Measurements from ENCODE around the gene FOXB1.

The FOXB1 gene

DNA sequence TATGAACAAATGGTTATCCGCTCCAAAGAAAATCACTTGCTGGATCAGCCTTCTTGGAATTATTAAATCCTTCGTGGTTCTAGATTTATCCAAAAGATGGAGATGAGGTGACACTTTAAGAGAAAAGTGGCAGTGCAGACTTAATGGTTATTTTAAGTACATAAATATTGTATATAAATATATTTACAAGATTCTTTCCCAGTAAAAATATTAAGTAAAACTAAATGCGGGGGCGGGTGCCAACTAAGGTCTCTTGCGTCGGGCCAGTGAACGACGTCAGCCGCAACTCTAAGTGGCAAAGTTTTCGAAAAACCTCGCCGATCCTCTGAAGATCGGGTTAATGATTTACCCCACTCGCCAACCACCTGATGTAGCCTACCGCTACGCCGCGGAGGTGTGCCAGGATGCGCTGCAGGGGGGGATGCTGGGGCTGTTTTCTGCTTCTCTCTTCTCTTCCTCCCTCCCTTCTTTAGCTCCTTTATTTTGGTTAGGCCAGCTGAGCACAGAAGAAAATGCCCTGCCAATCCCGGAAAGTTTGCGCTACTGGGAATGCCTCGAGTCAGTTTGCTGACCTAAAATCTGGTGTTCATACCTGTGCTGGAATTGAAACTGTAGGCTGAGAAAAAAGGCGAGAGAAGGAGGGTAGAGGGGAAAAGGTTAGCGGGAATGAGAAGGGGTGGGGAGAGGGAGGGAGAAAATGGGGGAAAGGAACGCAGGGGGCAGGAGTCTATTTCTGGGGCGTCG, 7.6 kb upstream of the FOXB1 start:
- TF ChIP-seq, protein P1, sequence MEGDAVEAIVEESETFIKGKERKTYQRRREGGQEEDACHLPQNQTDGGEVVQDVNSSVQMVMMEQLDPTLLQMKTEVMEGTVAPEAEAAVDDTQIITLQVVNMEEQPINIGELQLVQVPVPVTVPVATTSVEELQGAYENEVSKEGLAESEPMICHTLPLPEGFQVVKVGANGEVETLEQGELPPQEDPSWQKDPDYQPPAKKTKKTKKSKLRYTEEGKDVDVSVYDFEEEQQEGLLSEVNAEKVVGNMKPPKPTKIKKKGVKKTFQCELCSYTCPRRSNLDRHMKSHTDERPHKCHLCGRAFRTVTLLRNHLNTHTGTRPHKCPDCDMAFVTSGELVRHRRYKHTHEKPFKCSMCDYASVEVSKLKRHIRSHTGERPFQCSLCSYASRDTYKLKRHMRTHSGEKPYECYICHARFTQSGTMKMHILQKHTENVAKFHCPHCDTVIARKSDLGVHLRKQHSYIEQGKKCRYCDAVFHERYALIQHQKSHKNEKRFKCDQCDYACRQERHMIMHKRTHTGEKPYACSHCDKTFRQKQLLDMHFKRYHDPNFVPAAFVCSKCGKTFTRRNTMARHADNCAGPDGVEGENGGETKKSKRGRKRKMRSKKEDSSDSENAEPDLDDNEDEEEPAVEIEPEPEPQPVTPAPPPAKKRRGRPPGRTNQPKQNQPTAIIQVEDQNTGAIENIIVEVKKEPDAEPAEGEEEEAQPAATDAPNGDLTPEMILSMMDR (IDR thresholded peaks at IDR 0.05; ENCODE audit: low read depth, low read length), result no peak
- H3K4me3 ChIP-seq (ENCODE audit: low read depth, low read length), result peak overlapping the region; percentile 44
- peaks cover 74% of the 10 kb centered on the region for H3K27me3 ChIP-seq (ENCODE audit: insufficient read depth, low read depth, severe bottlenecking)

DNA sequence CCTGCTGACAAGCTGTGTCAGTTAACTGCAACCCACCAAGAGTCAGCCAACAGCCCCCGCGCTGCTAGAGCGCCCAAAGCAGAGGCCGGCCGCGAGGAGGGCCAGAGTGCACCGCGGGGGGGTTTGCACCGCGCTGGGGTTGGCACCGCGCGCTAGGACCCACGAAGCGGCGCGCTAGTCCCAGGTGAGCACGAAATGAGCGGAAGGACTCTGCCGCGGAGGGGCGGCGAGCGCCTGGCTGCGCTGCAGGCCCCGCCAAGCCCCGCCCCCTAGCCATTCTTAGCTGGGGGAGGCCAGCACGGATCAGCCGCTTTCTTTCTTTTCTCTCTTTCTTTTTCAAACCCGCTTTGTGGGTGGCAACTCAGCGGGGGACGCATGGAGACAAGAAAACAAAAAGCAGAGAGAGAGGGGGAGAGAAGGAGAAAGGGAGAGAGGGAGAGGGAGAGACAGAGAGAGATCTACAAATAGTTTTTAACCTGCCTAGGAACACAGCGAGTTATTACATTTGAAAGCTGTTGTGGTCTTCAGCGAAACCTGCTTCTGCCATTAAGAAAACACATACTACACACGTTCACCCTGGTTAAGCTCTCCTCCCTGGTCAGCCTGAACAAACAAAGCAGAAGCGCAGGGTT, 6.9 kb upstream of the FOXB1 start:
- H3K27me3 ChIP-seq (ENCODE audit: insufficient read depth, low read depth, severe bottlenecking), result peaks cover 82% of the 10 kb centered on the region
- H3K9me3 ChIP-seq (ENCODE audit: severe bottlenecking), result no peaks in the 10 kb centered on the region
- H3K36me3 ChIP-seq, result no peaks in the 10 kb centered on the region
- TF ChIP-seq, protein P1 (IDR thresholded peaks at IDR 0.05; ENCODE audit: low read depth, low read length), result 0 out of 2 replicates have a peak, but pooled peaks have one; percentile 29
- peak; percentile 43 for DNase-seq
- peak overlapping the region; percentile 44 for H3K4me3 ChIP-seq (ENCODE audit: low read depth, low read length)
- H3K27ac ChIP-seq, result no peak overlapping the region

More for the DNA sequence above, 7.6 kb upstream of the FOXB1 start:
- Histone ChIP-seq H3K9me3 (ENCODE audit: severe bottlenecking) (no peaks in the 10 kb centered on the region), H3K36me3 (no peaks in the 10 kb centered on the region), H3K27ac (no peak overlapping the region)
- no peak for DNase-seq

DNA sequence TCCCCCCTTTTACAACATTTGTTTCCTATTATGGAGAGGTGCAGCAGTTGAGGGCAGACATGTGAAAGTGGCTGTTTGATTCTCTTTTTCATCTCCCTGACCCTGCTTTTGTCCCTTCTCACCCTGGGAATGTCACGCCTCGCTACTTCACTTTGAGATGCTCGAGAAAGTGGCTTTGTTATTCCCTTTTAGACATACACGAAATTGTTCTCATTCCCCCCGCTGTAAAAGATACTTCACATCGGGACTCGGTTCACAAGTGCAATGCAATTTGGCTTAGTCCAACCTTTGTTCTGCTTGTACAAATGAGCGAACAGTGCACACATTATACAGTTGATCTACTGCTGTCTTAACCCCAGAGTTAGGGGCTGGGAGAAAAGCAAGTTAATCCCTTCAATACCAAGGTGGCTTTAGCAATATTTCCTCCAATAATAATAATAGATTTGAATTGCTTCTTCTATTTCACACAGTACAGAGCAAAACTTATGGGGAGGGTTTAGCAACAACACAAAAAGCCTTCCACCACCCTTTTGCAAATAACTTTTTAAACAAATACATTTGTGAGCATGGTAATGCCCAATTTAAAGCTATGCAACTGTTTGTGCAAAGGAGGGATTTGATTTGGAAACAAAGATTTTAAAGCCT, 5.7 kb upstream of the FOXB1 start:
- Histone ChIP-seq H3K9me3 (ENCODE audit: severe bottlenecking) (no peaks in the 10 kb centered on the region), H3K36me3 (no peaks in the 10 kb centered on the region), H3K27ac (no peak overlapping the region), H3K4me3 (ENCODE audit: low read depth, low read length) (no peak overlapping the region), H3K27me3 (ENCODE audit: insufficient read depth, low read depth, severe bottlenecking) (peaks cover 92% of the 10 kb centered on the region)
- TF ChIP-seq, protein P1 (IDR thresholded peaks at IDR 0.05; ENCODE audit: low read depth, low read length), result no peak
- no peak for DNase-seq

DNA sequence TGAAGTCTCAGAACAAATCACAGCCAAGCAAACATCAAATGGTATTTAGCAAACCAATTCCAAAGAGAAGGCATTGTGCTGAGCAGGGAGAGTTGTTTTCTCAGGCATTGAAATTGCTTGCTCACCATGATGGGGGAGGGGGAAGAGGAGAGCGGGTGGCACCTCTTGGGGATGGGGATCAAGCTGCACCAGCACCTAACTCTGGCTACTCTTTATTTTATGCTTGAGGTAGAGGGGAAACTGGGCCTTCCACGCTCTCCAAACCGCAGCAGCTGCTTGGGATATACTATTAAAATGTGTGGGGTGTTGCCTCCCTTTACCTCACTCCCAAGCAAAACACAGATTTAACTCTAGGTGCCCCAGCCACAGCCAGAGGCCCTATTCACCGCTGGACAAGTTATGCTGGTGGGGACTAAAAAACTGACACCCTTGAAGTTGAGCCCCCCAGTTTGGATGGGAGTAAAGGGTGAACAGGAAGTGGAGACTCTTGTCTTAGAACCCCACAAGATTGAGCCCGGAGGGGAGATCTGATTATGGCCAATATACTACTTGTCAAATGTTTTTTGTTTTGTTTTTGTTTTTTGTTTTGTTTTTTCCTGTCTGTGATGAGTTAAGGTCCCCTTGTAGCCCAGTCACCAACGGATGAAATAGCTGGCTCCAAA, 5.0 kb upstream of the FOXB1 start:
- TF ChIP-seq, protein P1 (IDR thresholded peaks at IDR 0.05; ENCODE audit: low read depth, low read length), result no peak

DNA sequence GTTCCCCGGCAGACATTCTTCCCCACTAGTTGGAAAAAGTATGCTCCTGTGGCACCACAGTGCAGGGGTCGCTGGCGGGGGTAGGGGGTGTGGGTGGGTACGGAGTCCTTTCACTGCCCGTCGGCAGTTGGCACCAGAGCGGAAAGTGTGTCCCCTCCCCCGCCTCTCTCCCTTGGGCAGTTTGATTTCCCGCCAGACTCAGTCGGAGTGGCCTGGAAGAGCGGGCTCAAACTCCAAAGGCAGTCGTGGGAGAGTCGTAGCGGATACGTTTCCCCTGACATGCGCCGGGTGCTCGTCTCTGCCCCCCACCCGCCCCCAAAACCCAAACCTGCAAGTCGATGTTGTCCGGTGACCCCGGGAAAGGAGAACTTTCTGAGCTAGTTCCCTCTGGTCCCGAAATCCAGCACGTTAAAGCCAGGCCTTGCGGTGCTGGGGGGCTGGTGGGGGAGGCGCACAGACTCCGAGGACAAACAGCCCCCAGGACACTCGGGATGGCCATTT, 4.4 kb upstream of the FOXB1 start:
- no peak overlapping the region for H3K27ac ChIP-seq
- H3K9me3 ChIP-seq (ENCODE audit: severe bottlenecking), result no peaks in the 10 kb centered on the region
- DNase-seq, result no peak
- TF ChIP-seq, protein P1 (IDR thresholded peaks at IDR 0.05; ENCODE audit: low read depth, low read length), result no peak
- peak overlapping the region; percentile 33 for H3K4me3 ChIP-seq (ENCODE audit: low read depth, low read length)
- H3K36me3 ChIP-seq, result no peaks in the 10 kb centered on the region
- peaks cover 98% of the 10 kb centered on the region for H3K27me3 ChIP-seq (ENCODE audit: insufficient read depth, low read depth, severe bottlenecking)

More for the DNA sequence above, 5.0 kb upstream of the FOXB1 start:
- Histone ChIP-seq H3K27me3 (ENCODE audit: insufficient read depth, low read depth, severe bottlenecking) (peaks cover 98% of the 10 kb centered on the region), H3K4me3 (ENCODE audit: low read depth, low read length) (no peak overlapping the region), H3K36me3 (no peaks in the 10 kb centered on the region), H3K9me3 (ENCODE audit: severe bottlenecking) (no peaks in the 10 kb centered on the region), H3K27ac (no peak overlapping the region)
- no peak for DNase-seq

Data from WERI-Rb-1 (cell line).